ENCODE data around the gene FGFR2.

- TF ChIP-seq CTCF (IDR thresholded peaks at IDR 0.05; ENCODE audit: low read depth, low read length) = no peak
- no peak for TF ChIP-seq EZH2phosphoT487 (IDR thresholded peaks at IDR 0.05; ENCODE audit: low read depth)
Observed at GRCh38 chr10:121518333-121518732, 79.9 kb downstream of the FGFR2 start.

Measured in OCI-LY3 (cell line).